Tibial nerve (tissue), 4 donors: Measurements from ENCODE around the gene ENOX1. TPM values are rescaled to one million over a fixed set of nuclear protein-coding genes. Genes with fewer than 3 reads are reported as not detected.

Experiments
- DNase-seq, 2 donors: peaks; one replicate each; pipeline ENCODE4 v3.0.0-alpha.2; 2019; ENCODE audit warnings: low spot score in 2 of 2
- H3K27ac ChIP-seq, 4 donors: fragments of 200-600 bp; sonication (generic) in 3 of 4; one replicate each; pipeline ENCODE4 v1.5.1; 2017 to 2019; ENCODE audit warnings: mild to moderate bottlenecking in 1 of 4
- H3K27me3 ChIP-seq, 2 donors: fragments of 200-600 bp; sonication (generic) in 1 of 2; one replicate each; pipeline versions ENCODE4 v1.5.1 to v1.6.0; 2017 to 2019
- H3K36me3 ChIP-seq, 3 donors: fragments of 200-600 bp; sonication (generic); one replicate each; pipeline ENCODE4 v1.5.1; 2018 to 2019
- H3K4me1 ChIP-seq, 4 donors: fragments of 200-600 bp; sonication (generic) in 3 of 4; one replicate each; pipeline ENCODE4 v1.5.1; 2017 to 2019
- H3K4me3 ChIP-seq, 4 donors: fragments of 200-600 bp; sonication (generic) in 3 of 4; one replicate each; pipeline ENCODE4 v1.5.1; 2017 to 2019; ENCODE audit warnings: mild to moderate bottlenecking in 1 of 4, moderate library complexity in 1 of 4
- H3K9me3 ChIP-seq, 4 donors: fragments of 200-600 bp; sonication (generic) in 3 of 4; one replicate each; pipeline ENCODE4 v1.5.1; 2017 to 2019
- EP300 ChIP-seq, 2 donors: sonication (generic); formaldehyde crosslinking; IDR thresholded peaks; one replicate each; pipeline ENCODE4 v1.6.1; 2017; ENCODE audit warnings: antibody characterized with exemption in 2 of 2, mild to moderate bottlenecking in 1 of 2
- POLR2A ChIP-seq, 2 donors: fragments of 450-650 bp; IDR thresholded peaks; one replicate each; pipeline ENCODE4 v1.6.1; 2017; ENCODE audit warnings: antibody characterized with exemption in 2 of 2, mild to moderate bottlenecking in 2 of 2, moderate library complexity in 2 of 2
- WGBS, 2 donors: methylation state at CpG; one replicate each; pipeline ENCODE4 v1.1.5; 2018; 5-methylcytosine and 5-hydroxymethylcytosine counted together
- total RNA-seq, 4 donors: library from RNA; depleted of rRNA; stranded (reverse); fragments of >200 nt; gene quantifications; one replicate each; pipeline ENCODE4 v1.1.0, GENCODE V29; 2016
- TF ChIP-seq, protein P1 (sequence below), 5 experiments: fragments of 200-600 bp in 3 of 5; fragments of 450-650 bp in 2 of 5; sonication (generic) in 3 of 5; IDR thresholded peaks; one replicate each; pipeline ENCODE4 v1.5.1; 2016 to 2019; ENCODE audit warnings: antibody characterized with exemption in 5 of 5, mild to moderate bottlenecking in 3 of 5, moderate library complexity in 2 of 5

The ENOX1 gene
- total RNA-seq, 4 donors from 2014 or later = 2.6 to 8.2 (median 4.6) TPM

DNA sequence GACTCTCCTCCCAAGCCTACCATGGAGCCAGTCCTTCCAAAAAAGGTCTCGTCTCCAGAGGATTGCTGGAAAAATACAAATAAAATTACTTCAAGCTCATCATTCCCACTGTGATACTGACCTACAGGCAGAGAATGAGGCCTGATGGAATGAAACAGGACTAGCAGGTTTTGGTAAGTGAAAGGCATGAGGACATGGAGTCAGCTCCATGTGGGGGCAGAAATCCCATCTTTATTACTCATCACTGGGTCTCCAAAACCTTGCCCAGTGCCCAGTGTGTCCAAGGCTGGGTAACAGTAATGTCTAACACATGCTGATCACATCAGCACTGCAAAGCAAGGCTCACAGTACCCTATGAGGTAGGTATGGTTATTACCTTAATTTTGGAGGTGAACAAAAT is 528.0 kb downstream of the ENOX1 start:
- no peak for DNase-seq
- no peak overlapping the region for H3K27ac ChIP-seq
- H3K9me3 ChIP-seq = no peaks in the 10 kb centered on the region
- TF ChIP-seq POLR2A (IDR thresholded peaks at IDR 0.05) (no peak), EP300 (IDR thresholded peaks at IDR 0.05) (no peak)
- TF ChIP-seq, protein P1, sequence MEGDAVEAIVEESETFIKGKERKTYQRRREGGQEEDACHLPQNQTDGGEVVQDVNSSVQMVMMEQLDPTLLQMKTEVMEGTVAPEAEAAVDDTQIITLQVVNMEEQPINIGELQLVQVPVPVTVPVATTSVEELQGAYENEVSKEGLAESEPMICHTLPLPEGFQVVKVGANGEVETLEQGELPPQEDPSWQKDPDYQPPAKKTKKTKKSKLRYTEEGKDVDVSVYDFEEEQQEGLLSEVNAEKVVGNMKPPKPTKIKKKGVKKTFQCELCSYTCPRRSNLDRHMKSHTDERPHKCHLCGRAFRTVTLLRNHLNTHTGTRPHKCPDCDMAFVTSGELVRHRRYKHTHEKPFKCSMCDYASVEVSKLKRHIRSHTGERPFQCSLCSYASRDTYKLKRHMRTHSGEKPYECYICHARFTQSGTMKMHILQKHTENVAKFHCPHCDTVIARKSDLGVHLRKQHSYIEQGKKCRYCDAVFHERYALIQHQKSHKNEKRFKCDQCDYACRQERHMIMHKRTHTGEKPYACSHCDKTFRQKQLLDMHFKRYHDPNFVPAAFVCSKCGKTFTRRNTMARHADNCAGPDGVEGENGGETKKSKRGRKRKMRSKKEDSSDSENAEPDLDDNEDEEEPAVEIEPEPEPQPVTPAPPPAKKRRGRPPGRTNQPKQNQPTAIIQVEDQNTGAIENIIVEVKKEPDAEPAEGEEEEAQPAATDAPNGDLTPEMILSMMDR (IDR thresholded peaks at IDR 0.05) = no peak
- 82 to 83% methylated on average over 1 of the region's 1 CpG for WGBS, 2 donors
- no peaks in the 10 kb centered on the region for H3K36me3 ChIP-seq
- H3K4me3 ChIP-seq = no peak overlapping the region
- no peaks in the 10 kb centered on the region for H3K4me1 ChIP-seq
- H3K27me3 ChIP-seq = no peaks in the 10 kb centered on the region

DNA sequence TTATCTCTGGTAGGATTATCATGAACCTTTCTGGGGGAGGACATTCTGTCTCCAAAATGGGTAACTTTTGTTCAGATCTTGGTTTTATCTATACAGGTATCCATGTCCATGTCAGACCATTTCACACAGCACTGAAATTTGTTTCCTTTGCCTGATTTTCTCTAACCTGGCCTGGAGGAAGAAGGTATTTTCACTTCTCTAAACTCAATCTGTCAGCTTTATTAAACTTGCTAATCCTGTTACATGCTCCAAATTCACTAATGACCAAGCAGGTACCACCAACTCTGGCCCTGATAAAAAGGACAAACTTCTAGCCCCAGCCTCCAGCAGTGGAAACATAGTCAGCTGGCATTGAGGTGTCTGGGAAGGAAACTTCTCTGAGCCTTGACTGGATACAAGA is 529.0 kb downstream of the ENOX1 start:
- DNase-seq = no peak
- Histone ChIP-seq H3K27ac (no peak overlapping the region), H3K4me3 (no peak overlapping the region), H3K27me3 (no peaks in the 10 kb centered on the region), H3K9me3 (no peaks in the 10 kb centered on the region), H3K4me1 (no peaks in the 10 kb centered on the region), H3K36me3 (no peaks in the 10 kb centered on the region)
- TF ChIP-seq, protein P1 (IDR thresholded peaks at IDR 0.05) = no peak
- no peak for TF ChIP-seq POLR2A (IDR thresholded peaks at IDR 0.05)
- no peak for TF ChIP-seq EP300 (IDR thresholded peaks at IDR 0.05)

DNA sequence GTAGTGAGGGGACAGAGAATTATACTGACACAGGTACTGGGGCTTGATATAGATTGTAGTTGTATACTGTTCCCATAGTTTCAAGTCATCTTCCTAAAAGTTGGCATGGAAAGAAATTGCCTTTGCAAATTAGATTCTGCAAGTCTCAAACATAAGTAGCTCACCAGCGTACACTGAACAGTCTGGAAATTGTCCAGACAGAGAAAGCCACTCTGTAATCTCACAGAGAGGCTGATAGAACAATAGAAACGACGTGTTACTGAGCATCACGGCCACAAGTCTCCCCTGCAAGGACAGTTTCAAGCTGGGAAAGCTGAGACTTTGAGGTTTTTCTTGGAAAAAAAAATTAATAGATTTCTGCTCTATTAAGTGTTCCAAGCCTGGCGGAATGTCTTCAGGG is 534.8 kb downstream of the ENOX1 start:
- WGBS, 2 donors = 70 to 71% methylated on average over 5 of the region's 5 CpGs
- DNase-seq = no peak
- TF ChIP-seq POLR2A (IDR thresholded peaks at IDR 0.05) = no peak
- H3K27me3 ChIP-seq = no peaks in the 10 kb centered on the region
- H3K27ac ChIP-seq = no peak overlapping the region
- H3K4me3 ChIP-seq = no peak overlapping the region
- H3K9me3 ChIP-seq = no peaks in the 10 kb centered on the region
- no peaks in the 10 kb centered on the region for H3K36me3 ChIP-seq
- no peaks in the 10 kb centered on the region for H3K4me1 ChIP-seq

DNA sequence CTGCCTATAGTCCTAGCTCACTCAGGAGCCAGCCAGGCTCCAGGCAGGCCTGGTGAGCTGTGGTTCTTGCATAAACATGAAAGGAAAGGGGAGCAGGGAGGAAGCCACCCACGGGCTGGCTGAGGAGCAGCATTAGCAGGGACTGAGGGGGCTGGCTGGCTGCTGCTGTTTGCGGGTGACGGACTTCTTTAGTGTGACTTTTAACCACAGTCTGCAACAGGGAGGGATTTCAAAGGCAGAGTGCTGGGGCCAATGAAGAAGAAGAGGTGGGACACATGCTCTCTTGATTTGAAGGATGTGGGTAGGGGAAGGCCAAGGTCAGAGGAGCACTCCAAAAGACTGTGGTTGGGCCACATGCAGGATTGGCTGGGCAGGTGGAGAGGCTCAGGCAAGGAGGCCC is 540.4 kb downstream of the ENOX1 start:
- TF ChIP-seq, protein P1 (IDR thresholded peaks at IDR 0.05) = no peak
- TF ChIP-seq EP300 (IDR thresholded peaks at IDR 0.05) (no peak), POLR2A (IDR thresholded peaks at IDR 0.05) (no peak)
- H3K36me3 ChIP-seq = no peaks in the 10 kb centered on the region
- H3K4me3 ChIP-seq = no peak overlapping the region
- H3K27me3 ChIP-seq = no peaks in the 10 kb centered on the region
- H3K4me1 ChIP-seq = no peaks in the 10 kb centered on the region
- DNase-seq = no peak
- no peaks in the 10 kb centered on the region for H3K9me3 ChIP-seq
- 64 to 71% methylated on average over 3 of the region's 3 CpGs for WGBS, 2 donors
- H3K27ac ChIP-seq = no peak overlapping the region

DNA sequence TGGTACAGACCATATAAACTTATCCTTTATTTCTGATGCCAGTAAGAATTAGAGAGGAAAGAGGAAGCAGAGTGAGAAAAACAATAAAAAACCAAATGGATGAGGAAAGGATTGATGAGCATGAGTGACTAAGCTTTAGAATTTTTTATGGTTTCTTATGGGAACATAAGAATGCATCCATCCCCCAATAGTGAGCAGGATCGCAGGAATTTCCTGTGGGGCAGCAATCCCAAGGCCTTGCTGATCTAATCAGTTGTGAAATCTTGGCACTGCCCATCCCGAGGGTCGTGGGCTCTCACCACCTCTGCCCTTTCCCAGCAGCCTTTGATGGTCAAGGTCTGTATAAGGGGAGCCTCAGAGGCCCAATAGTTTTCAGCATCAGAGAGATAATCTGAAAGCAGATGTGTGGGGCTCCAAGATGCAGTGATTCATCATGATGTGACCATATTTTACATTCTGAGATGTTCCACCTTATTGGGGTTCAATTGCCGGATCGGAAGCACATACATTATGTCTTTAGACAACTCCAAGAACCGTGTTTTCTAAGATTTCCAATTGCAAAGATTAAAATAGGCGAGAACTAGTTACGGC is 541.3 kb downstream of the ENOX1 start:
- Histone ChIP-seq H3K27ac (no peak overlapping the region), H3K4me1 (no peaks in the 10 kb centered on the region), H3K9me3 (no peaks in the 10 kb centered on the region), H3K27me3 (no peaks in the 10 kb centered on the region), H3K36me3 (no peaks in the 10 kb centered on the region), H3K4me3 (no peak overlapping the region)
- TF ChIP-seq, protein P1 (IDR thresholded peaks at IDR 0.05) = no peak
- no peak for TF ChIP-seq POLR2A (IDR thresholded peaks at IDR 0.05)
- no peak for DNase-seq
- 75 to 83% methylated on average over 8 of the region's 8 CpGs for WGBS, 2 donors

DNA sequence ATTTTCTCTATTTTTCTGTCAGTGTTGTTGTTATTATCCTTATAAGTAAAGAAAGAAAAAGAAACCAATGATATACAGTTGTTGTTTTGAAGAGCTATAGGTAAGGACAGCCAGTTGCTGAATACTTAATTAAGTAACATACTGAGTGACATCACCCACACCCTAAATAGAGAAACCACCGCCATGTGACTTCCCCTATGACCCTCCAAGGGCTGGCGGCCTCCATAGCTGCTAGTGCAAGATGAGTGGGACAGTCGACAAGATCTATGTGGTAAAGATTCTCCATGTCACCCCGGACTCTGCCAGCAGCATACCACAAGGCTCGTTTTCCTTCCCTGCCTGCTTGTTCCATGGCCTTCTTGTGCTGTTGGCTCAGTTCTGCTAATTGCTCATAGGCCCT is 542.3 kb downstream of the ENOX1 start:
- H3K4me3 ChIP-seq = no peak overlapping the region
- no peaks in the 10 kb centered on the region for H3K27me3 ChIP-seq
- DNase-seq = no peak
- H3K36me3 ChIP-seq = no peaks in the 10 kb centered on the region
- no peaks in the 10 kb centered on the region for H3K9me3 ChIP-seq
- H3K27ac ChIP-seq = no peak overlapping the region
- no peaks in the 10 kb centered on the region for H3K4me1 ChIP-seq
- TF ChIP-seq POLR2A (IDR thresholded peaks at IDR 0.05) (no peak), EP300 (IDR thresholded peaks at IDR 0.05) (no peak)
- TF ChIP-seq, protein P1 (IDR thresholded peaks at IDR 0.05) = no peak
- WGBS, 2 donors = 94% methylated on average over 5 of the region's 5 CpGs
